ENCODE results near the gene ZDHHC5.

Gene ZDHHC5

DNA sequence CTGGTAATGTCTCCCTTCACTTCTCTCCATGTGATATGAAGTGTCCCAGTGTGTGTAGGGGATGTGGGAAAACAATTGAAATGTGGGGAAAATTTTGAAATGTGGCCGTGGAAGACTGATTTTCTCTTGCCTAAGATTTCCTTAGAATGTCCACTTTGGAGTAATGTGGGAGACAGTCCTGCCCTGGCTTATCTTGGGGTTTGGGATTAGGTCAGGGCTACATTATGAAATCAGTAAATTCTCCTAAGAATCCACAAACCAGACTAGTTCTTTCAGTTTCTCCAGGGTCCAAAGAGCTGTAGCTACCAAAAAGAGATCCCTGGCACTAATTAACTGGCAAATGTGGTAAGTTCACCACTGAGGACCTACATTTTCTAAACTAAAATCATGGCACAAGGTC lies 41.0 kb upstream of the ZDHHC5 start:
- no peak overlapping the region for H3K4me3 ChIP-seq (ENCODE audit: control insufficient read depth, low read depth, low read length)
- no peak for DNase-seq (ENCODE audit: low read depth)
- TF ChIP-seq, protein P1, sequence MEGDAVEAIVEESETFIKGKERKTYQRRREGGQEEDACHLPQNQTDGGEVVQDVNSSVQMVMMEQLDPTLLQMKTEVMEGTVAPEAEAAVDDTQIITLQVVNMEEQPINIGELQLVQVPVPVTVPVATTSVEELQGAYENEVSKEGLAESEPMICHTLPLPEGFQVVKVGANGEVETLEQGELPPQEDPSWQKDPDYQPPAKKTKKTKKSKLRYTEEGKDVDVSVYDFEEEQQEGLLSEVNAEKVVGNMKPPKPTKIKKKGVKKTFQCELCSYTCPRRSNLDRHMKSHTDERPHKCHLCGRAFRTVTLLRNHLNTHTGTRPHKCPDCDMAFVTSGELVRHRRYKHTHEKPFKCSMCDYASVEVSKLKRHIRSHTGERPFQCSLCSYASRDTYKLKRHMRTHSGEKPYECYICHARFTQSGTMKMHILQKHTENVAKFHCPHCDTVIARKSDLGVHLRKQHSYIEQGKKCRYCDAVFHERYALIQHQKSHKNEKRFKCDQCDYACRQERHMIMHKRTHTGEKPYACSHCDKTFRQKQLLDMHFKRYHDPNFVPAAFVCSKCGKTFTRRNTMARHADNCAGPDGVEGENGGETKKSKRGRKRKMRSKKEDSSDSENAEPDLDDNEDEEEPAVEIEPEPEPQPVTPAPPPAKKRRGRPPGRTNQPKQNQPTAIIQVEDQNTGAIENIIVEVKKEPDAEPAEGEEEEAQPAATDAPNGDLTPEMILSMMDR (IDR thresholded peaks at IDR 0.05; ENCODE audit: control insufficient read depth, insufficient read depth, low read depth, low read length, missing control alignments) = no peak

- TF ChIP-seq, protein P1 (IDR thresholded peaks at IDR 0.05; ENCODE audit: control insufficient read depth, insufficient read depth, low read depth, low read length, missing control alignments) = no peak
- H3K4me3 ChIP-seq (ENCODE audit: control insufficient read depth, low read depth, low read length) = no peak overlapping the region
- no peak for DNase-seq (ENCODE audit: low read depth)
Measured at GRCh38 chr11:57630171-57630570, 37.7 kb upstream of the ZDHHC5 start.

GRCh38 chr11:57632116-57632515 lies 35.8 kb upstream of the ZDHHC5 start:
- H3K4me3 ChIP-seq (ENCODE audit: control insufficient read depth, low read depth, low read length) = no peak overlapping the region
- DNase-seq (ENCODE audit: low read depth) = no peak
- TF ChIP-seq, protein P1 (IDR thresholded peaks at IDR 0.05; ENCODE audit: control insufficient read depth, insufficient read depth, low read depth, low read length, missing control alignments) = no peak

DNA sequence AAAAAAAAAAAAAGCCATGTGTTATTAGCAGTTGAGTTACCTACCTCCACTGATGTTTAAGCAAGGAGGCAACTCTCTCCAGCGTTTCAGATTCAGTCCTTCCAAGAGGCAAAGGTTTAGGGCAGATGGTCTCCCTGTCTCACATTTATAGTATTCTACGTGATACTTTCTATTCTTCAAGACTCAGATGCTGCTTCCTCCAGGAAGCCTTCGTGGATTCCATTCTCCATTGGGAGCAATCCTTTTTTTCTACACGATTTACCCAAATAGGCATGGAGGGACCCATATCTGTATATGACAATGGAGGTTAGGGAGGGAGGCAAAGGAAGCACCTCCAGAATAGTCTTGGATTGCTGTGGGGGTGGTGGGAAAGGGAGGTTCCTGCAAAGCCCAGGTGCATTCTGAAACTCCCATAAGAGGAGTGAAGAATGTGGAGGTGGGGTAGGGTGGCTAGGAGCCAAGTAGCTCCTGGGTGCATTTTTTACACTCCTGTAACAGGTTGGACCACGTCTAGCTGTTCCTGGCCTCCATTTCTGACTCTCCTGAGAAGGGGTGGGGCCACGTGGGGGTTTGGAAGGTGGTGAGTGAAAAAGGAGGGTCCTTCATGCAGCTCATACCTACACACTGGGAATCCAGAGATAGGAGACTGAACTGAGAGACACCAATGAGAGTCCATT lies 34.4 kb upstream of the ZDHHC5 start:
- TF ChIP-seq, protein P1 (IDR thresholded peaks at IDR 0.05; ENCODE audit: control insufficient read depth, insufficient read depth, low read depth, low read length, missing control alignments) = no peak
- no peak for DNase-seq (ENCODE audit: low read depth)
- H3K4me3 ChIP-seq (ENCODE audit: control insufficient read depth, low read depth, low read length) = no peak overlapping the region

DNA sequence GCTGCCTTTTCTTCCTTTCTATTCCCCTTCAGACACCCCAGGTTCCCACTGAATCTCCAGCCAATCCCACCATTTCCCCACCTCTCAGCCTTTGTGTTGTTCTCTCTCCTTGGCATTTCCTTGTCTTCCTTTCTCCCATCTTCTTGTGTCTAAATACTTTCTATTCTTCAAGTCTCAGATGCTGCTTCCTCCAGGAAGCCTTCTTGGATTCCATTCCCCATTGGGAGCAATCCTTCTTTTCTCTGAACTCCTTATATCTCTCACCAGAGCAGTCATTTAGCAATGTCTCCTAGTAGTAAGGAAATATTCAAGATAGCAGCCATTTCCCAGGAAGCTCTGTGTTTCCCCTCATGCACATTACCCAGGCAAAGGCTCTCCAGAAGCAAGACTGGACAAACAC lies 33.6 kb upstream of the ZDHHC5 start:
- TF ChIP-seq, protein P1 (IDR thresholded peaks at IDR 0.05; ENCODE audit: control insufficient read depth, insufficient read depth, low read depth, low read length, missing control alignments) = no peak
- H3K4me3 ChIP-seq (ENCODE audit: control insufficient read depth, low read depth, low read length) = no peak overlapping the region
- DNase-seq (ENCODE audit: low read depth) = no peak

DNA sequence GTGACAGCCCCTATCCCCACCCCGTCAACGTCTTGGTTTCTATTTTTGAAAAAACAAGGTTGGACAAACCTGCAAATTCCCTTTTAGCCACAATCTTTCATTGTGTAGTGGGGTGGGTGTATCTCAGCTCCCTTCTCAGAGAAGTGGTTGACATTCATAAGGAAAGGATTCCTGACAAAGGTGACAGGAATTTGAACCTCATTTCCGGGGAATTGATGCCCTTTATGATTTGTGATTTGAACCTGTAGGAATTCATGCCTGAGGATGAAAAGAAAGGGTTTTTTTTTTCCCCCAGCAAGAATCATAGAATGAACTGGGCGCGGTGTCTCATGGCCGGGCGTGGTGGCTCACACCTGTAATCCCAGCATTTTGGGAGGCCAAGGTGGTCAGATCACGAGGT lies 32.7 kb upstream of the ZDHHC5 start:
- TF ChIP-seq, protein P1 (IDR thresholded peaks at IDR 0.05; ENCODE audit: control insufficient read depth, insufficient read depth, low read depth, low read length, missing control alignments) = no peak
- DNase-seq (ENCODE audit: low read depth) = no peak
- H3K4me3 ChIP-seq (ENCODE audit: control insufficient read depth, low read depth, low read length) = no peak overlapping the region
